Measurements from ENCODE around the gene SNAP23.
A peak's percentile ranks its signal among the peaks of the same experiment; 100 is the strongest.

SNAP23 gene

DNA sequence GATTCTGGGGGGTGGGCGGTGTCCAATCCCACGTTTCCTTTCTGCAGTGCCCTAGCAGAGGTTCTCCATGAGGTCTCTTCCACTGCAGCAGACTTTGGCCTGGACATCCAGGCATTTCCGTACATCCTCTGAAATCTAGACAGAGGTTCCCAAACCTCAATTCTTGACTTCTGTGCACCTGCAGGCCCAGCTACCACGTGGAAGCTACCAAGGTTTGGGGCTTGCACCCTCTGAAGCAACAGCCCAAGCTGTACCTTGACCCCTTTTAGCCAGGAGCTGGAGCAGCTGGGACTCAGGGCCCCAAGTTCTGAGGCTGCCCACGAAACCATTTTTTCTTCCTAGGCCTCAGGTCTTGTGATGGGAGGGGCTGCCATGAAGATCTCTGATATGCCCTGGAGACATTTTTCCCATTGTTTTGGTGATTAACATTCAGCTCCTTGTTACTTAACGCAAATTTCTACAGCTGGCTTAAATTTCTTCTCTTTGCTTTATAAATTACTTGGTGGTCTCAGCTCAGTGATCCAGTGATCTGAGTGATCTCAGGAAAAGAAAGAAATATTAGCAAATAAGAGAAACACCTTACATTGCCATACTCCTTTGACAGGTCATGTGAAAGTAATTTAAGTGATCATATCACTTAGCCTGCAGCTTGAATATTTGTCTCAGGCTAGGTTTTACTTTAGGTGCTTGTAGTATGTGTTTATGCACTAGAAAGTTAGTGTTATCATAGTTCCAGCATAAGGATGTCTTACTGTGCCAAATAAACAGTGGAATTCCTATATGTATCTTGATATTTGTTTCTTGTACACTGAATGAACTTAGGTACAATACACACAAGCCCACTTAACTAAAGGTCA, 3.0 kb downstream of the SNAP23 start:
- Histone ChIP-seq H3K79me2 (ENCODE audit: control insufficient read depth, insufficient read depth, low read length, unreplicated experiment) (peaks cover 65% of the 10 kb centered on the region), H2AFZ (ENCODE audit: low read length, unreplicated experiment) (no peak overlapping the region), H3K4me1 (ENCODE audit: control insufficient read depth, insufficient read depth, low read length, unreplicated experiment) (peaks cover 42% of the 10 kb centered on the region), H3K27ac (ENCODE audit: low read depth, low read length) (peak overlapping the region; percentile 89), H3K4me3 (ENCODE audit: low read depth, low read length) (no peak overlapping the region), H3K27me3 (ENCODE audit: insufficient read depth, low read length) (no peaks in the 10 kb centered on the region), H3K36me3 (ENCODE audit: insufficient read depth, low read length) (no peaks in the 10 kb centered on the region)

- Histone ChIP-seq H2AFZ (ENCODE audit: low read length, unreplicated experiment) (no peak overlapping the region), H3K27me3 (ENCODE audit: insufficient read depth, low read length) (no peaks in the 10 kb centered on the region), H3K36me3 (ENCODE audit: insufficient read depth, low read length) (no peaks in the 10 kb centered on the region), H3K79me2 (ENCODE audit: control insufficient read depth, insufficient read depth, low read length, unreplicated experiment) (peaks cover 67% of the 10 kb centered on the region), H3K4me3 (ENCODE audit: low read depth, low read length) (no peak overlapping the region), H3K4me1 (ENCODE audit: control insufficient read depth, insufficient read depth, low read length, unreplicated experiment) (peaks cover 37% of the 10 kb centered on the region), H3K27ac (ENCODE audit: low read depth, low read length) (peak overlapping the region; percentile 89)
Observed at GRCh38 chr15:42499858-42500609, 4.6 kb downstream of the SNAP23 start.

GRCh38 chr15:42502477-42502876, 7.0 kb downstream of the SNAP23 start:
- H3K79me2 ChIP-seq (ENCODE audit: control insufficient read depth, insufficient read depth, low read length, unreplicated experiment): peaks cover 66% of the 10 kb centered on the region
- no peak overlapping the region for H3K27ac ChIP-seq (ENCODE audit: low read depth, low read length)
- no peak overlapping the region for H2AFZ ChIP-seq (ENCODE audit: low read length, unreplicated experiment)
- no peak overlapping the region for H3K4me3 ChIP-seq (ENCODE audit: low read depth, low read length)
- H3K36me3 ChIP-seq (ENCODE audit: insufficient read depth, low read length): no peaks in the 10 kb centered on the region
- no peaks in the 10 kb centered on the region for H3K27me3 ChIP-seq (ENCODE audit: insufficient read depth, low read length)
- peaks cover 57% of the 10 kb centered on the region for H3K4me1 ChIP-seq (ENCODE audit: control insufficient read depth, insufficient read depth, low read length, unreplicated experiment)

DNA sequence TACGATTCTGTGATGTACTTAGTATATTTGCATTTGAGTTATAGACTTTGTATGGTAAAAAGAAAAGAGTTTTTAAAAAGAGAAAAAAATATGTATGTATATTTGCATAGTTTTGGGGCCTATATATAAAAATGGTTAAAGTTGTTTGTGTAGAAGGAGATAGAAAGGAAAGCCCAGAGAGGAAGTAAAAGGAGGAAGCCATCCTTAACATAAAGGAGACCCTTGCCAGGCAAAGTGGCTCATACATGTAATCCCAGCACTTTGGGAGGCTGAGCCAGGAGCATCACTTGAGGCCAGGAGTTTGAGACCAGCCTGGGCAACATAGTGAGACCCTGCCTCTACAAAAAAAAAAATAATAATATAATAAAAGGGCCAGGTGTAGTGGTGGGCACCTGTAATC, 8.4 kb downstream of the SNAP23 start:
- Histone ChIP-seq H3K4me3 (ENCODE audit: low read depth, low read length) (no peak overlapping the region), H2AFZ (ENCODE audit: low read length, unreplicated experiment) (no peak overlapping the region), H3K36me3 (ENCODE audit: insufficient read depth, low read length) (no peaks in the 10 kb centered on the region), H3K27ac (ENCODE audit: low read depth, low read length) (no peak overlapping the region), H3K4me1 (ENCODE audit: control insufficient read depth, insufficient read depth, low read length, unreplicated experiment) (peaks cover 60% of the 10 kb centered on the region), H3K27me3 (ENCODE audit: insufficient read depth, low read length) (no peaks in the 10 kb centered on the region), H3K79me2 (ENCODE audit: control insufficient read depth, insufficient read depth, low read length, unreplicated experiment) (peaks cover 65% of the 10 kb centered on the region)

DNA sequence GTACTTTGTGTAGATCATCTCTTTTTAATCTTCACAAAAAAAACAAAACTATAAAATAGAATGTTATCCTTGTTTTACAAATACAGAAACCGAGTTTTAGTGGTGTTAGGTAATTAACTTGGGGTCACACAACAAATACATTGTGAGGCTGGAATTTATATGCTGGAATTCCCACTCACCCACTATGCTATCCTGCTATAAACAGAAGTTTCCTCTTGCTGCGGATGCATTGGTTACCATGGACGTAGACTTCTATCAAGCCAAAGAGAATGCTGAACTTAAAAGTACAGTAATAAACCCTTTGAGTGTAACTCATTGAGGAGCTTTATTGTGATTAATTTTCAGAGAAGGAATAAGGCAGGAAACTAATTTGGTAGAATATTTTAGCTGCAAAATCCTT, 9.2 kb downstream of the SNAP23 start:
- Histone ChIP-seq H3K4me3 (ENCODE audit: low read depth, low read length) (no peak overlapping the region), H3K36me3 (ENCODE audit: insufficient read depth, low read length) (no peaks in the 10 kb centered on the region), H3K27me3 (ENCODE audit: insufficient read depth, low read length) (no peaks in the 10 kb centered on the region), H3K4me1 (ENCODE audit: control insufficient read depth, insufficient read depth, low read length, unreplicated experiment) (peaks cover 53% of the 10 kb centered on the region), H3K79me2 (ENCODE audit: control insufficient read depth, insufficient read depth, low read length, unreplicated experiment) (peaks cover 63% of the 10 kb centered on the region), H3K27ac (ENCODE audit: low read depth, low read length) (peak overlapping the region; percentile 11), H2AFZ (ENCODE audit: low read length, unreplicated experiment) (no peak overlapping the region)

DNA sequence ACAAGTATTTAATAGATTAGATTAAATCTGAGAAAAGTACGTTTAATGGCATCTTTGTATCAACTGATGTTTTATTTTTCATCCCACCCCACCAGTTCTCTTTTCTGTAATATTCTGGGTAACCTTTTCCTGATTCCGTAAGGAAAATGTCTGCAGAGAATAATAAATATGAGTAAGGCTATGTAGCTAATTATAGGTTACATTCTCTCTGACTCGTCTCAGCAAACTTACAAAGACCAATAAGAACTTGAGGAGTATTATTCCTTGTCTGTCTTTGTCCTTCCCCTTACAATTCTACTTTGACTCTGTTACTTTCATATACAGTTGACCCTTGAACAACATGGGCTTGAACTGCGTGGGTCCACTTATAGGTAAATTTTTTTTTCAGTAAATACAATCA, 12.1 kb downstream of the SNAP23 start:
- Histone ChIP-seq H3K27ac (ENCODE audit: low read depth, low read length) (peak overlapping the region; percentile 6; the same call in 1 of the 2 replicates), H3K4me1 (ENCODE audit: control insufficient read depth, insufficient read depth, low read length, unreplicated experiment) (peaks cover 55% of the 10 kb centered on the region), H3K36me3 (ENCODE audit: insufficient read depth, low read length) (no peaks in the 10 kb centered on the region), H3K27me3 (ENCODE audit: insufficient read depth, low read length) (no peaks in the 10 kb centered on the region), H3K79me2 (ENCODE audit: control insufficient read depth, insufficient read depth, low read length, unreplicated experiment) (peaks cover 42% of the 10 kb centered on the region), H2AFZ (ENCODE audit: low read length, unreplicated experiment) (no peak overlapping the region), H3K4me3 (ENCODE audit: low read depth, low read length) (no peak overlapping the region)

- H3K79me2 ChIP-seq (ENCODE audit: control insufficient read depth, insufficient read depth, low read length, unreplicated experiment): peaks cover 43% of the 10 kb centered on the region
- H3K27ac ChIP-seq (ENCODE audit: low read depth, low read length): peak overlapping the region; percentile 4; the same call in 1 of the 2 replicates
- H3K4me3 ChIP-seq (ENCODE audit: low read depth, low read length): no peak overlapping the region
- H3K36me3 ChIP-seq (ENCODE audit: insufficient read depth, low read length): peaks cover 6% of the 10 kb centered on the region
- no peak overlapping the region for H2AFZ ChIP-seq (ENCODE audit: low read length, unreplicated experiment)
- peaks cover 55% of the 10 kb centered on the region for H3K4me1 ChIP-seq (ENCODE audit: control insufficient read depth, insufficient read depth, low read length, unreplicated experiment)
- H3K27me3 ChIP-seq (ENCODE audit: insufficient read depth, low read length): no peaks in the 10 kb centered on the region
Observed at GRCh38 chr15:42508263-42508690, 12.8 kb downstream of the SNAP23 start.

DNA sequence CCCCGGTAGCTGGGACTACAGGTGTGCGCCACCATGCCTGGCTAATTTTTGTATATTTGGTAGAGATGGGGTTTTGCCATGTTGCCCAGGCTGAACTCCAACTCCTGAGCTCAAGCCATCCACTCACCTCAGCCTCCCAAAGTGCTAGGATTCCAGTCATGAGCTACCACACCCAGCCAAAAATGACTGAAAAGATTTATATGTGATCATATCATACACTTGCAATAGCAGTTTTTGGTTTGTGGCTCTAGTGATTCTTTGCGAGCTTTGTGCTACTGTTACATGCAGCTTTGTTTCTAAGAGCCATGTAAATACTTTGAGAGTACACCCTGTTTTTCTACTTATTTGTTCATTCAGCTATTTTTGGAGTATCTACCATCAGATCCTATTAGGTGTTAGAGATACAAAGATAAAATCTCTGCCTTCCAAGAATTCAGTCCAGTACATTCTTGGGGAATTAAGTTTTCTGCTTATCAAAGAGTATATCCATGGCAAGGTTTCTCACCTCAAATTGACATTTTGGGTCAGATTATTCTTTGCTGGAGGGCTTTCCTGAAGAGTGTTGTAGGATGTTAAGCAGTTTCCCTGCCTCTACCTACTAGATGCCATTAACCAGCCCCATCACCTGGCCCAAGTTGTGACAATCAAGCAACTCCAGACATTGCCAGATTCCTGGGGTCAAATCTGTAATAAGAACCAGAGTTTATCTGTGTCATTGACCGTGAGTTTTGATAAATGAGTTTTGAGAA, 15.0 kb downstream of the SNAP23 start:
- H3K79me2 ChIP-seq (ENCODE audit: control insufficient read depth, insufficient read depth, low read length, unreplicated experiment): peaks cover 44% of the 10 kb centered on the region
- H3K27ac ChIP-seq (ENCODE audit: low read depth, low read length): peak overlapping the region; percentile 89
- H3K4me1 ChIP-seq (ENCODE audit: control insufficient read depth, insufficient read depth, low read length, unreplicated experiment): peaks cover 42% of the 10 kb centered on the region
- H2AFZ ChIP-seq (ENCODE audit: low read length, unreplicated experiment): peak overlapping the region; percentile 19
- H3K27me3 ChIP-seq (ENCODE audit: insufficient read depth, low read length): no peaks in the 10 kb centered on the region
- peak overlapping the region; percentile 66 for H3K4me3 ChIP-seq (ENCODE audit: low read depth, low read length)
- H3K36me3 ChIP-seq (ENCODE audit: insufficient read depth, low read length): peaks cover 19% of the 10 kb centered on the region

DNA sequence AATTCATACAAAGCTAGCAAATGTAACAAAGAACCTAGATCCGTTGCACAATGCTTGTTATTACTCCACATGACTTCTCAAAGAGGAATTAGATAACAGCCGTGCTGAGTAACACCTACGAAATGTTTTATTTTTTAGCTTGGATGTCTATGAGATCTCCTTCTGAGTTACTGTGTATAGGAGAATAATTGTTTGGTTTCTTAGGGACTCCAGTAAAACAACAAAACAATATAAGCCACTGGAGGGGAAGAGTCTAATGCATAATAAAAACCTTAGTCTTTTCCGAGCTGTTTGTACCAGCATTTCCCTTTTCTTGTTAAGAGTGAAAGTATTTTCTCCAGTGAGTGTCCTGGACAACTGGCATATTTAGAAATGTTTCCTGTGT, 15.6 kb downstream of the SNAP23 start:
- Histone ChIP-seq H3K27ac (ENCODE audit: low read depth, low read length) (peak overlapping the region; percentile 89), H3K4me3 (ENCODE audit: low read depth, low read length) (peak overlapping the region; percentile 66), H2AFZ (ENCODE audit: low read length, unreplicated experiment) (peak overlapping the region; percentile 27)

DNA sequence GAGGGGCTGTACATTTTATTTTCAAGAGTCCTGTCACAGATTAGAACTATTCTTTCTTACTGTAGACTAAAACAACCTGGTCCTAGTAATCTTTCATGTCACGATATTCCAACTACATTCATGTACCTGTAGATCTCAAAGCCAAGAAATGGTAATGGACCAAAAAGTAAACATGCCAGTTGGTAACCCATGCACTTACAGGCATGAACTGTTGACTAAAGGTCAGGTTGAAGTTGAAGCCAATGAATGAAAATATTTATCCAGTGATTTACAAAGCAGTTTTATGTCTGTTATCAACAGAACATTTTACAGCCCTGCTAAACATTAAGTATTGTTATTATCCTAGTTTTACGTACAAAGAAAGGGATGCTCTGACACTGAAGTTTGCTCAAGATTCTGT, 27.9 kb downstream of the SNAP23 start:
- no peaks in the 10 kb centered on the region for H3K27me3 ChIP-seq (ENCODE audit: insufficient read depth, low read length)
- no peak overlapping the region for H3K4me3 ChIP-seq (ENCODE audit: low read depth, low read length)
- no peaks in the 10 kb centered on the region for H3K4me1 ChIP-seq (ENCODE audit: control insufficient read depth, insufficient read depth, low read length, unreplicated experiment)
- H3K36me3 ChIP-seq (ENCODE audit: insufficient read depth, low read length): peaks cover 12% of the 10 kb centered on the region; the same call in 1 of the 2 replicates
- no peak overlapping the region for H2AFZ ChIP-seq (ENCODE audit: low read length, unreplicated experiment)
- H3K27ac ChIP-seq (ENCODE audit: low read depth, low read length): no peak overlapping the region
- no peaks in the 10 kb centered on the region for H3K79me2 ChIP-seq (ENCODE audit: control insufficient read depth, insufficient read depth, low read length, unreplicated experiment)

More for the DNA sequence above, 15.6 kb downstream of the SNAP23 start:
- H3K79me2 ChIP-seq (ENCODE audit: control insufficient read depth, insufficient read depth, low read length, unreplicated experiment): peaks cover 44% of the 10 kb centered on the region
- no peaks in the 10 kb centered on the region for H3K27me3 ChIP-seq (ENCODE audit: insufficient read depth, low read length)
- H3K4me1 ChIP-seq (ENCODE audit: control insufficient read depth, insufficient read depth, low read length, unreplicated experiment): peaks cover 40% of the 10 kb centered on the region
- H3K36me3 ChIP-seq (ENCODE audit: insufficient read depth, low read length): peaks cover 19% of the 10 kb centered on the region

Measured in ACC112 (cell line).